PC-3 (cell line): Measurements from ENCODE around the gene PREX1.

Experiments used
- CTCF ChIP-seq: fragments of 300-600 bp; sonication (generic); conservative IDR thresholded peaks from 2 replicates; pipeline ENCODE4 v1.5.1; 2017; ENCODE audit warnings: antibody characterized with exemption, low read depth, mild to moderate bottlenecking, low read length
- EZH2 ChIP-seq: fragments of 300-600 bp; sonication (generic); IDR thresholded peaks from one replicate; pipeline ENCODE4 v1.6.1; 2017; ENCODE audit warnings: antibody characterized with exemption, mild to moderate bottlenecking, low read length; ENCODE audit not compliant: unreplicated experiment

- TF ChIP-seq EZH2 (no peak), CTCF (no peak)
These were observed 28.3 kb upstream of the PREX1 start for GRCh38 chr20:48856130-48856529.
